Kidney glomerular epithelial cell (primary cell): ENCODE data around the gene GRHL3.

Experiments used
- DNase-seq: peaks from one replicate; lab custom pipeline; 2025; lab: John Stamatoyannopoulos, UW

Gene GRHL3

GRCh38 chr1:24344090-24344742 lies 25.1 kb downstream of the GRHL3 start:
- DNase-seq: no peak

- no peak for DNase-seq
Observed at GRCh38 chr1:24345334-24345733, 26.2 kb downstream of the GRHL3 start.

GRCh38 chr1:24347159-24347934 lies 28.2 kb downstream of the GRHL3 start:
- no peak for DNase-seq

DNA sequence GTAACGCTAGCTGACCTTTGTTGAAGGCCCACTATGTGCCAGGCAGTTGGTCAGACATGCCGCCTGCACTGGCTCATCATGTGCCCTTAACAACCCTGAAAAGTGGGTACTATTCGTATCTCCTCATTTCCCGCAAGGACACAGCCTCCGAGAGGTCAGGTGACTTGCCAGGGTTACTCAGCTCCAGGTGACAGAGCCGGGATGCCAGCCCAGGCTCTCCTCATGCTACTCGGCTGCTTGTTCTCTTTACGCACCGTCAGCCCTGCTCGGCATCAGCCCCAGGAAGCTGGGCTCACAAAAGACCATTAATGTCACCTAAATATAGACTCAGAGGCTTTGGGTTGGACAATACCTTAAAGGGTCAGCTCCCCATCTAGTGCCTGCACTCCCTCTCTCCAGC lies 29.0 kb downstream of the GRHL3 start:
- no peak for DNase-seq

DNA sequence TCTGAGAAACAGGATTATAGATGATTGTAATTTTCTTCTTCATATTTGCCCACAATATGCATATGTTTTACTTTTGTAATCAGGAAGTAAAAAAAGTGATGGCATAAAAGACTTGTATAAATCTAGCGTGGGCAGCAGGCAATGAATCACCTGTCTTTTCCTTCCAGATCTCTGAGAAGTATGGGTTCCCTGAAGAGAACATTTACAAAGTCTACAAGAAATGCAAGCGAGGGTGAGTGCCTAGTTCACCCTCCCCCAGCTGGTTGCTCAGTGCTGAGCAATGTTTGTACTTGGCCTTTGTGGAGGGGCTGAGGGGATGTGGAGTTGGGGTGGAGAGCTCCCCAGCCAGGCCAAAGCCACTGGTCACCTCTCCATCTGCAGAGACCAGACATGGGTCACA lies 30.7 kb downstream of the GRHL3 start:
- no peak for DNase-seq

- DNase-seq: no peak
Observed at GRCh38 chr1:24351247-24351646, 32.1 kb downstream of the GRHL3 start.

GRCh38 chr1:24351918-24352627 lies 32.9 kb downstream of the GRHL3 start:
- no peak for DNase-seq

DNA sequence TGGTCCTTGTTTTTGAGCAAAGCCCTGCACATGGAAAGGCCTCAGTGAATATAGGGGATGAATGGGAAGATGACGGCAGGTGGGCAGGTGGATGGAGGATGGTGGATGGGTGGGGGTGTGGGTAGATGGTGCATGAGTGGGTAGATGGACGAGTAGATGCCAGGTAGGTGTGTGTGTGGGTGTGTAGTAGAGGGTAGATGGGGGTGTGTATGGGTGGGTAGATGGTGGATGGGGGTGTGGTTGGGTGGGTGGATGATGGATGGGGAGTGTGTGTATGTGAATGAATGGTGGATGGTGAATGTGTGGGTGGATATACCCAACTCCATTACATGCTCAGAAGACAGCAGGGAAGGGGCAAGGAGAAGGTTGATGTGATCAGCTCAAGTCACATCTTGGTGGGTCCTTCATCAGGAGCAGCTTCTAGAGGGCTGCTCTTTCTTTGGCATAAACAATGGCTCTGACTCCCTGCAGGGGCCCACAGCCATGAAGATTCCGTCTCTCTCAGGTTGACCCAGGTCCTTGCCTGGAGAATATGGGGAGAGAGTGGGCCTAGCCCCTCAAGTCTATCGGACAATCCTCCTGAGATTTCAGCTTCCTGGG lies 34.2 kb downstream of the GRHL3 start:
- no peak for DNase-seq

DNA sequence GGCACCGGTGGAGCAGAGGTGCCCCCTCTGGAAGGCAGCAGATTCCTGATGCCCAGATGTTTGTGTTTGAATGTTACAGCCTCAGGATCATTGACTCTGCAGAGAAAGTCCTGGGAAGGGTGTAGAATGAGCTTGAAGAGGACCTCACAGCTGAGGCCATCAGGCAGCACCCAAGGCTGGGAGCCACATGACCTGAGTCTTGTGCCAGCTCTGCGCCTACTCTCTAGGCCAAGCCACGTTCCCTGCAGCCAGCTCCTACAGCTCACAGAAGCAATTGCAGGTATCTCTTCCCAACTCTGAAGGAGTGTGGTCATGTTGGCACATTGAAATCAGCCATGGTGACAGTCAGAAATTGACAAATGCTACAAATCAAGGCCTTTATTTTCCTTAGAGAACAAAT lies 36.3 kb downstream of the GRHL3 start:
- DNase-seq: no peak

GRCh38 chr1:24357038-24357437 lies 37.9 kb downstream of the GRHL3 start:
- no peak for DNase-seq

DNA sequence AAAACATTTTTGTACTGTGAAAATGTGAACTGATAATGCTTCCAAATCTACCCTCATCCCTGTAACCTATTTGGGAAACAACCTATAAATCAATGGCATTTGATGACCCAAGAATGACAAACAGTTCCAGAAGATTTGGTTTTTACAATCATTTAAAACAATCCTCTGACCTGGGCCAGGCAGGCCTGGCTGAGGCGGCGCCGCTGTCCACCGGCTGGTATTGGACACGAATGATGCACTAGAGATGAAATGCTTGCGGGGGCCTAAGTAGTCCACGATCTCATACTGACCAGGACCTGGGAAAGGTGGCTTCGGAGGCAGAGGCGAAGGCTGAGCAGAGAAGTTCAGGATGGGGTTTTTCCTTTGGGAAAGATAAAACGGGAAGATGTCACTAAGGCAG lies 41.5 kb downstream of the GRHL3 start:
- no peak for DNase-seq

- DNase-seq: no peak
Observed at GRCh38 chr1:24361811-24362210, 42.7 kb downstream of the GRHL3 start.

DNA sequence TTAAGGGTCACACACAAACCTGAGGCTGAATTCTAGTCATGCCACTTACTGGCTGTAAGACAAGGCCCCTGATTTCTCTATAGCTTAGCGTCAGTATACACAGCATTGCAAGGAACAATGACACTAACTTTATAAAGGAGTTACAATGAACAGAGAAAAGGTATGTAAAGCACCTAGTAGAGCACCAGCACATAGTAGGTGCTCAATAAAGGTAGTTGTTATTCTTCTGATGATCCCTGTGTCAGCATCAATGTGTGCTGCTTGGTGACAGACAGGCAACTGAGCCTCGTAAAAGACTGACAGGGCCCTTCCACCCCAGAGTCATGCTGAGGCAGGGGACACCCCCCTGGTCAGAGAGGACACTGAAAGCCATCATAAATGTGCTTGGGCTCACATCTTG lies 43.2 kb downstream of the GRHL3 start:
- no peak for DNase-seq

- peak; percentile 49 for DNase-seq
Observed at GRCh38 chr1:24362982-24363614, 43.9 kb downstream of the GRHL3 start.

- no peak for DNase-seq
Observed at GRCh38 chr1:24363994-24364393, 44.8 kb downstream of the GRHL3 start.

- no peak for DNase-seq
Observed at GRCh38 chr1:24364605-24364974, 45.4 kb downstream of the GRHL3 start.

DNA sequence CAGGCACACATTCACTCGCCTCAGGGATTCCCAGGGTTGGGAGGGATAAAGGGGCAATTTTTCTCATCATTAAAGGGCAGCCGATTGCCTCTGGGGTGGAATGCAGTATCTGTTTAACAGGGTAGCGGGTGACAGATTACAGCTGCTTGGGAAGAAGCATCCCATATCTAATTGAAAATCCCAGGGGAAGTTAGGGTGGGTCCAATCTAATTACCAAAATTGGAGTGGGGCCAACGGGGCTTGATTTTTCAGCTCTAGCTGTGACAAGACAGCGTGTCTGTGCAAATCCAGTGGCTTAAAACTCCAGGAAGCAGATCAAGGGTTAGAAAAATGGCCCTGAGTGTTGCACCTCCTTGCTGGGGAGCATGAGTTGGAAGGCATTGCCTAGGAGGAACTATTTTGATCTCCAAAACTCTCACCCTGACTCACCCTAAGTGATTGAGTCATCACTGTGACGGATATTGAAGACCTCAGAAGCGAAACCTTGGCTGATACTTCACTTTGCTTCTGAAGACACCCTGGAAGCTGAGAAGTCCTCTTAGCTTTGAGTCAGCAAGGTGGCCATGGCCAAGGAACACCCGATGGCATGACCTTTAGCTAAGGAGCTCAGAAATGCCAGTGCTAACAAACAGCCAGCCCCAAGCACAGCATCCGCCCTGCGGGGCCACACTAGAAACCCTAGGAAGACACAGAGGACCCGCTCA lies 46.0 kb downstream of the GRHL3 start:
- DNase-seq: peak; percentile 12

- DNase-seq: no peak
Observed at GRCh38 chr1:24366707-24367106, 47.5 kb downstream of the GRHL3 start.

DNA sequence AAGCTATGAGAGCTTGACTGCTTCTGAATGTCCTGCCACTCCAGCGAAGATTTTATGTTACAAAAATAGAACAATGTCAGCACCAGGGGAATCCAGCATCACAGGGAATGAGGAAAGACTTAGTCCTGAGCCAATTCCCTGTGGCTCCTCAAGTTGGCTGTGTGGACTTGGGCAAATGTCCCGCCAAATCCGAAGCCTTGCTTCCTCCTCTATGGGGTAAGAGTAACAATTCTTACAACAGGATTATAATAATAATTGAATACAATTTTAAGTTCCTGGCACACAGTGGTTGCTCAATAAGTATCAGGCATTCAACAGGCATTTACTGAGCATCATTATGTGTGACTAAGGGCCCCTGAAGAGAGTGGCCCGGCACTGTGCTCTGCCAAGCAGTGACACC lies 50.0 kb downstream of the GRHL3 start:
- no peak for DNase-seq

GRCh38 chr1:24369801-24370200 lies 50.6 kb downstream of the GRHL3 start:
- no peak for DNase-seq

DNA sequence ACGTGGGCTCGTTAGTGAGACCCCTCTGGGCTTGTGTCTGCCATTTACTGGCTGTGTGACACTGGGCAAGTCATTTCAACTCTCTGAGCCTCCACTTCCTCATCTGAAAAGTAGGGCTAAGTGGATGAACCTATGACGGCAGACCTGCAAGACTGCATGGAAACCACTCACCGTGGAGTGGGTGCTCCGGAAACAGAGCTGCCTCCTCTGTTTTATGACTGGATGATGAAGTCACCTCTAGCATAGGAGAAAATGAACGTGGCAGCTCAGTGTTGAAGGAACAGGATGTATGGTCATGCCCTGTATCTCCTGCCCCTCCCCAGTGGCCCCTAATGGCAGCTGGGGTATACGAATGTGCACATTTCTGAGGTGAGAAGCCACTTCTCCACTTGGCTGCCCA lies 53.9 kb downstream of the GRHL3 start:
- no peak for DNase-seq

GRCh38 chr1:24373710-24374109 lies 54.6 kb downstream of the GRHL3 start:
- DNase-seq: no peak
